ENCODE results near the gene IFFO2.

DNA sequence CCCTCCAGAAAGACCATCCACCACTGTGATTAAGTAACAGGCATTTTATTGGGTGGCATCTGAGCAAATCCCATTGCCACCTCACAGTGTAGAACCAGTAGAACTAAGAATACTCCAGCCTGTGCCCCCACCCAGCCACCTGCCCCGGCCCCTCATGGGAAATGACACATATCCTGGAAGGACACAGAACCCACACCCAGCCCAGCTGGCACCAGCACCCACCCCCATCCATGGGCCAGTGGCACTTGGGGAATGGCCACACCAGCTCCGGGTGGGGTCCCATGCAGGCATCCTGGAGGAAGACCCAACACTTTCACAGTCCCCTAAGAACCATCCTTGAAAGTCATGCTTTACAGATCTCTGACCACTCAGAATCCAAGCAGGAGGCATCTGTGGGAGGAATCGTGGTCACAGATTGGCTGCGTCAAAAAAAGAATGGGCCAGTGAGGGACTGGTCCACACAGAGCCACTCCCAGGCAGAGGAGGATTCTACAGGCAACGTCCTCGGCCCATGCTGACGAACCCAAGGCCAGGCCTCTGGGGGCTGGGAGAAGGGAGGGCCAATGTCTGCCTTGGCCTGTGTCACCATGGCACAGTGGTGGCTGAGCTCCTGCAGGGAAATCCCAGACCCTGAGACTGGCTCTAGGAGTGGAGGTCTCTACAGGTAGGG is 84.9 kb downstream of the IFFO2 start:
- TF ChIP-seq, protein P1, sequence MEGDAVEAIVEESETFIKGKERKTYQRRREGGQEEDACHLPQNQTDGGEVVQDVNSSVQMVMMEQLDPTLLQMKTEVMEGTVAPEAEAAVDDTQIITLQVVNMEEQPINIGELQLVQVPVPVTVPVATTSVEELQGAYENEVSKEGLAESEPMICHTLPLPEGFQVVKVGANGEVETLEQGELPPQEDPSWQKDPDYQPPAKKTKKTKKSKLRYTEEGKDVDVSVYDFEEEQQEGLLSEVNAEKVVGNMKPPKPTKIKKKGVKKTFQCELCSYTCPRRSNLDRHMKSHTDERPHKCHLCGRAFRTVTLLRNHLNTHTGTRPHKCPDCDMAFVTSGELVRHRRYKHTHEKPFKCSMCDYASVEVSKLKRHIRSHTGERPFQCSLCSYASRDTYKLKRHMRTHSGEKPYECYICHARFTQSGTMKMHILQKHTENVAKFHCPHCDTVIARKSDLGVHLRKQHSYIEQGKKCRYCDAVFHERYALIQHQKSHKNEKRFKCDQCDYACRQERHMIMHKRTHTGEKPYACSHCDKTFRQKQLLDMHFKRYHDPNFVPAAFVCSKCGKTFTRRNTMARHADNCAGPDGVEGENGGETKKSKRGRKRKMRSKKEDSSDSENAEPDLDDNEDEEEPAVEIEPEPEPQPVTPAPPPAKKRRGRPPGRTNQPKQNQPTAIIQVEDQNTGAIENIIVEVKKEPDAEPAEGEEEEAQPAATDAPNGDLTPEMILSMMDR (IDR thresholded peaks at IDR 0.05; ENCODE audit: low read depth, low read length, poor library complexity, severe bottlenecking): no peak
- no peak for TF ChIP-seq EZH2phosphoT487 (IDR thresholded peaks at IDR 0.05; ENCODE audit: borderline replicate concordance, low read length)

Data from DOHH2 (cell line).